ENCODE measurements around the gene CSRP1. TPM values are rescaled to one million over a fixed set of nuclear protein-coding genes. Genes with fewer than 3 reads are reported as not detected.

The CSRP1 gene
- total and polyA plus RNA-seq, 2 experiments from 2014 or later, result 5.8 to 29.9 TPM

DNA sequence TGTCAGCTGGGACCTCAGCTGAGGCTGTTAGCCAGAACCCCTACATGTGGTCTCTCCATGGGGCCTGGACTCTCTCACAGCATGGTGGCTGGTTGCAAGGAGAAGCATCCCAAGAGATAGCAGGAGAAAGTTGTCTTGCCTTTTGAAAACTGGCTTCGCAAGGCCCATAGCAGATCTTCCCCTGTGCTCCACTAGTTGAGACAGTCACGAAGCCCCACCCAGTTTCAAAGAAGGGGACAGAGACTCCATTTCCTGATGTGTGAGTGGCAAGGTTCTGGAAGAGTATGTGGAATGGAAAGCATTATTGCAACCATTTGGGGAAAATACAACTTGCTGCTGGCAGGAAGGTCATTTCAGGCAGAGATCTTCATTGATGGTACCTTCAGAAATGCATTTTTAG, 7.5 kb upstream of the CSRP1 start:
- peaks cover 12% of the 10 kb centered on the region for H3K9me2 ChIP-seq (ENCODE audit: insufficient read depth)
- TF ChIP-seq JUNB (IDR thresholded peaks at IDR 0.05; ENCODE audit: unreplicated experiment) (no peak), ETS1 (IDR thresholded peaks at IDR 0.05) (no peak), ZNF462 (CRISPR knock-in tag; IDR thresholded peaks at IDR 0.05) (no peak), CTCF (conservative IDR thresholded peaks at IDR 0.05; ENCODE audit: low read depth in 2 of 2) (no peak)
- no peak overlapping the region for H3K4me2 ChIP-seq
- H3K27me3 ChIP-seq (ENCODE audit: insufficient read depth), result no peaks in the 10 kb centered on the region
- no peaks in the 10 kb centered on the region for H3K36me3 ChIP-seq (ENCODE audit: insufficient read depth)
- DNase-seq (ENCODE audit: low spot score) (no peak), ATAC-seq (no peak)
- no peaks in the 10 kb centered on the region for H4K20me1 ChIP-seq (replicated peaks; ENCODE audit: insufficient read depth)
- Mint-ChIP-seq H3K27me3 (ENCODE audit: insufficient read depth, low read depth, poor library complexity) (peaks cover 4% of the 10 kb centered on the region), H3K27ac (no peak overlapping the region), H3K4me1 (peaks cover 22% of the 10 kb centered on the region), H3K4me3 (no peak overlapping the region), H3K9me3 (no peaks in the 10 kb centered on the region), H3K36me3 (ENCODE audit: low read depth) (no peaks in the 10 kb centered on the region)
- no peak overlapping the region for H3K4me3 ChIP-seq
- H3K27ac ChIP-seq (ENCODE audit: low read depth), result no peak overlapping the region
- H2AFZ ChIP-seq, result no peak overlapping the region
- H3K4me1 ChIP-seq (ENCODE audit: insufficient read depth), result peaks cover 6% of the 10 kb centered on the region
- H3K79me2 ChIP-seq (replicated peaks; ENCODE audit: insufficient read depth), result no peaks in the 10 kb centered on the region
- H3F3A ChIP-seq (replicated peaks; ENCODE audit: low read depth), result no peaks in the 10 kb centered on the region
